Measurements from ENCODE around the gene KRT9. TPM values are rescaled to one million over a fixed set of nuclear protein-coding genes. Genes with fewer than 3 reads are reported as not detected.

The KRT9 gene
- polyA plus RNA-seq, 3 donors: not detected

GRCh38 chr17:41518789-41519449, 52.9 kb downstream of the KRT9 start, which contains the start of gene KRT15:
KRT15 (minus strand) TSS chr17:41518890; CDS start chr17:41518827, 63 bp downstream.
- peaks cover 9% of the 10 kb centered on the region for H3K4me1 Mint-ChIP-seq
- Histone ChIP-seq H3K4me2 (replicated peaks; ENCODE audit: extremely low read depth, low read length, poor library complexity, severe bottlenecking) (no peak within 1 kb of the TSS), H2AFZ (ENCODE audit: insufficient read depth, low read depth, low read length, poor library complexity, severe bottlenecking) (no peak within 1 kb of the TSS), H3K79me2 (ENCODE audit: insufficient read depth, low read length) (no peaks in the 10 kb centered on the region), H3K4me3 (replicated peaks in 1 of 3; ENCODE audit: low read depth in 2 of 3, low read length in 3 of 3) (no peak within 1 kb of the TSS), H3K9ac (ENCODE audit: insufficient read depth, low read length, poor library complexity, severe bottlenecking) (no peak within 1 kb of the TSS), H3K9me3 (replicated peaks in 1 of 2; ENCODE audit: control insufficient read depth in 1 of 2, insufficient read depth in 1 of 2, low read length in 2 of 2) (no peaks in the 10 kb centered on the region), H3K27ac (ENCODE audit: low read depth in 1 of 2, low read length in 2 of 2) (no peak within 1 kb of the TSS), H4K20me1 (ENCODE audit: insufficient read depth, low read length) (no peaks in the 10 kb centered on the region), H3K27me3 (ENCODE audit: control insufficient read depth in 2 of 2, insufficient read depth in 2 of 2, low read length in 2 of 2) (no peaks in the 10 kb centered on the region), H3K4me1 (ENCODE audit: control insufficient read depth in 1 of 2, insufficient read depth in 2 of 2, low read length in 2 of 2) (peaks cover 9 to 11% of the 10 kb centered on the region in 2 donors), H3K36me3 (replicated peaks in 1 of 2; ENCODE audit: control insufficient read depth in 1 of 2, insufficient read depth in 2 of 2, low read length in 2 of 2) (no peaks in the 10 kb centered on the region)
- 86% methylated on average over 7 of the region's 8 CpGs for WGBS (ENCODE audit: insufficient coverage)
- intact Hi-C loops (cut with micrococcal nuclease): no loop called here
- no peak for DNase-seq
- no peak within 1 kb of the TSS for H3K4me3 Mint-ChIP-seq
- H3K36me3 Mint-ChIP-seq: no peaks in the 10 kb centered on the region
- H3K27me3 Mint-ChIP-seq (ENCODE audit: low read depth in 3 of 3): peaks cover 6 to 11% (median 6%) of the 10 kb centered on the region in 3 donors
- no peaks in the 10 kb centered on the region for H3K9me3 Mint-ChIP-seq
- TF ChIP-seq CTCF (IDR thresholded peaks at IDR 0.05): no peak
- H3K27ac Mint-ChIP-seq: peak within 1 kb of the TSS in 1 of 7 donors; percentile 74

GRCh38 chr17:41518031-41518430, 53.8 kb downstream of the KRT9 start:
- peaks cover 4 to 8% (median 8%) of the 10 kb centered on the region in 3 donors for H3K27me3 Mint-ChIP-seq (ENCODE audit: low read depth in 3 of 3)
- intact Hi-C loops (cut with micrococcal nuclease): no loop called here
- H3K27ac Mint-ChIP-seq: no peak overlapping the region
- no peak overlapping the region for H3K4me2 ChIP-seq (replicated peaks; ENCODE audit: extremely low read depth, low read length, poor library complexity, severe bottlenecking)
- 100% methylated on average over 2 of the region's 3 CpGs for WGBS (ENCODE audit: insufficient coverage)
- H3K4me1 ChIP-seq (ENCODE audit: control insufficient read depth in 1 of 2, insufficient read depth in 2 of 2, low read length in 2 of 2): peaks cover 17 to 20% of the 10 kb centered on the region in 2 donors
- no peaks in the 10 kb centered on the region for H4K20me1 ChIP-seq (ENCODE audit: insufficient read depth, low read length)
- H3K9ac ChIP-seq (ENCODE audit: insufficient read depth, low read length, poor library complexity, severe bottlenecking): no peak overlapping the region
- peaks cover 14% of the 10 kb centered on the region for H3K4me1 Mint-ChIP-seq
- no peaks in the 10 kb centered on the region for H3K9me3 ChIP-seq (replicated peaks in 1 of 2; ENCODE audit: control insufficient read depth in 1 of 2, insufficient read depth in 1 of 2, low read length in 2 of 2)
- no peaks in the 10 kb centered on the region for H3K36me3 ChIP-seq (replicated peaks in 1 of 2; ENCODE audit: control insufficient read depth in 1 of 2, insufficient read depth in 2 of 2, low read length in 2 of 2)
- H3K27me3 ChIP-seq (ENCODE audit: control insufficient read depth in 2 of 2, insufficient read depth in 2 of 2, low read length in 2 of 2): no peaks in the 10 kb centered on the region
- no peak overlapping the region for H3K4me3 Mint-ChIP-seq
- H3K79me2 ChIP-seq (ENCODE audit: insufficient read depth, low read length): no peaks in the 10 kb centered on the region
- no peak for TF ChIP-seq CTCF (IDR thresholded peaks at IDR 0.05)
- no peak overlapping the region for H2AFZ ChIP-seq (ENCODE audit: insufficient read depth, low read depth, low read length, poor library complexity, severe bottlenecking)
- H3K4me3 ChIP-seq (replicated peaks in 1 of 3; ENCODE audit: low read depth in 2 of 3, low read length in 3 of 3): no peak overlapping the region
- DNase-seq: no peak
- H3K36me3 Mint-ChIP-seq: no peaks in the 10 kb centered on the region
- no peak overlapping the region for H3K27ac ChIP-seq (ENCODE audit: low read depth in 1 of 2, low read length in 2 of 2)
- H3K9me3 Mint-ChIP-seq: no peaks in the 10 kb centered on the region

Data from CD14-positive monocyte (primary cell).